K562 (cell line): ENCODE measurements around the gene POLR2H. TPM values are rescaled to one million over a fixed set of nuclear protein-coding genes. Genes with fewer than 3 reads are reported as not detected.
A peak's percentile ranks its signal among the peaks of the same experiment; 100 is the strongest.

Source experiments
- ATAC-seq: fragments of 200-7000 bp; cut with Tn5 transposase; 3 replicates; pipeline ENCODE4 v1.9.1; 2020; ENCODE audit warnings: moderate library complexity
- BruUV-seq: library from RNA; stranded (reverse); fragments of 400-500 nt; replicated peaks from 2 replicates; lab custom pipeline; 2021; lab: Mats Ljungman, UMichigan
- CTCF ChIA-PET: fragments of 300-600 bp; formaldehyde crosslinking; extraction: SDS; loops from one replicate; lab custom pipeline; 2021; ENCODE audit warnings: low intra/inter-chr PET ratio; lab: Yijun Ruan, JAX
- POLR2A ChIA-PET: fragments of 300-600, 350-650 bp; sonication (Branson Sonifier 250); formaldehyde crosslinking; extraction: SDS; loops from one replicate; lab custom pipeline; 2021; ENCODE audit warnings: antibody characterized with exemption, inconsistent platforms; lab: Yijun Ruan, JAX
- DNase-seq, 4 experiments: peaks; one replicate each; pipeline versions ENCODE4 v3.0.0 to v3.0.0-alpha.2; 2011 to 2018; ENCODE audit warnings: low spot score in 3 of 4, mixed read lengths in 3 of 4; ENCODE audit errors: extremely low read depth in 1 of 4
- FAIRE-seq: peaks from 2 replicates; lab custom pipeline; 2011; peaks lifted over from hg19 to GRCh38; lab: Jason Lieb, UNC
- H2AFZ ChIP-seq: 2 replicates; pipeline ENCODE4 v1.6.0; 2011; ENCODE audit warnings: low read depth, low read length, control low read depth, inconsistent platforms
- H3K27ac ChIP-seq: fragments of 200-600 bp; 3 replicates; pipeline ENCODE4 v1.8.0; 2011; ENCODE audit warnings: low read depth, mild to moderate bottlenecking, control low read depth, inconsistent platforms, low read length, moderate library complexity, mixed read lengths; ENCODE audit errors: extremely low read depth
- H3K27me3 ChIP-seq, 2 experiments: fragments of 300-600 bp in 1 of 2; 2 replicates in 1 of 2; 3 replicates in 1 of 2; pipeline versions ENCODE4 v1.6.0 to v1.8.0; 2011; ENCODE audit warnings: inconsistent platforms in 2 of 2, low read length in 2 of 2, mild to moderate bottlenecking in 1 of 2, mixed read lengths in 1 of 2, moderate library complexity in 1 of 2; ENCODE audit not compliant: control insufficient read depth in 2 of 2, insufficient read depth in 2 of 2
- H3K36me3 ChIP-seq: fragments of 300-600 bp; 3 replicates; pipeline ENCODE4 v1.8.0; 2011; ENCODE audit warnings: mild to moderate bottlenecking, low read length, inconsistent platforms; ENCODE audit not compliant: control insufficient read depth, insufficient read depth
- H3K4me1 ChIP-seq, 2 experiments: fragments of 200-600 bp in 1 of 2; replicated peaks in 1 of 2; 2 replicates in 1 of 2; 3 replicates in 1 of 2; pipeline versions ENCODE4 v1.5.1 to v1.8.0; 2011; ENCODE audit warnings: inconsistent platforms in 2 of 2, low read length in 2 of 2, mild to moderate bottlenecking in 1 of 2, mixed read lengths in 1 of 2, moderate library complexity in 1 of 2; ENCODE audit not compliant: control insufficient read depth in 2 of 2, insufficient read depth in 2 of 2
- H3K4me2 ChIP-seq: 2 replicates; pipeline ENCODE4 v1.6.1; 2011; ENCODE audit warnings: low read length, control low read depth, inconsistent platforms, mixed read lengths; ENCODE audit not compliant: insufficient read depth
- H3K4me3 ChIP-seq: fragments of 200-600 bp; sonication (generic), shearing (Covaris generic); 2 replicates; pipeline ENCODE4 v1.5.1; 2016; ENCODE audit warnings: control low read depth, inconsistent platforms
- H3K79me2 ChIP-seq: fragments of 200-600 bp; 3 replicates; pipeline ENCODE4 v1.8.0; 2011; ENCODE audit warnings: low read length, inconsistent platforms; ENCODE audit not compliant: control insufficient read depth, insufficient read depth
- H3K9ac ChIP-seq, 2 experiments: 2 replicates each; pipeline versions ENCODE4 v1.6.0 to v1.6.1; 2011; ENCODE audit warnings: low read depth in 2 of 2, low read length in 2 of 2, control low read depth in 1 of 2, inconsistent platforms in 1 of 2, mild to moderate bottlenecking in 1 of 2, mixed read lengths in 1 of 2; ENCODE audit not compliant: insufficient read depth in 1 of 2
- H3K9me1 ChIP-seq: one replicate; pipeline ENCODE4 v1.6.0; 2011; ENCODE audit warnings: inconsistent platforms, mild to moderate bottlenecking, low read length, moderate library complexity; ENCODE audit not compliant: control insufficient read depth, insufficient read depth
- H3K9me3 ChIP-seq: replicated peaks from 2 replicates; pipeline ENCODE4 v1.5.1; 2011; ENCODE audit warnings: low read depth, low read length, inconsistent platforms; ENCODE audit not compliant: control insufficient read depth, insufficient read depth
- H4K20me1 ChIP-seq: replicated peaks from 2 replicates; pipeline ENCODE4 v1.6.1; 2011; ENCODE audit warnings: low read length, inconsistent platforms, mixed read lengths; ENCODE audit not compliant: control insufficient read depth, insufficient read depth
- CREB1 ChIP-seq, 2 experiments: sonication (generic) in 1 of 2; formaldehyde crosslinking in 1 of 2; IDR thresholded peaks; 2 replicates each; pipeline versions ENCODE4 v1.6.1 to v1.8.0; 2012 to 2022; ENCODE audit warnings: inconsistent platforms in 1 of 2, mild to moderate bottlenecking in 1 of 2, missing genetic modification reagents in 1 of 2, moderate library complexity in 1 of 2
- ELK1 ChIP-seq: sonication (generic); formaldehyde crosslinking; IDR thresholded peaks from 2 replicates; pipeline ENCODE4 v1.8.1; 2022; ENCODE audit warnings: missing genetic modification reagents
- HEY1 ChIP-seq: fragments of 250-450 bp; sonication (Bioruptor Pico); IDR thresholded peaks from 2 replicates; pipeline ENCODE4 v1.5.0; 2020; ENCODE audit warnings: mild to moderate bottlenecking, moderate library complexity, borderline replicate concordance
- HMBOX1 ChIP-seq: sonication (generic); IDR thresholded peaks from 2 replicates; pipeline ENCODE4 v1.6.1; 2016
- ILK ChIP-seq: fragments of 450-650 bp; IDR thresholded peaks from 2 replicates; pipeline ENCODE4 v1.6.1; 2016; ENCODE audit warnings: missing genetic modification characterization, low read depth, mild to moderate bottlenecking, missing compliant biosample characterization, moderate library complexity, borderline replicate concordance
- MYNN ChIP-seq, 2 experiments: sonication (generic); formaldehyde crosslinking in 1 of 2; IDR thresholded peaks; 2 replicates each; pipeline versions ENCODE4 v1.5.0 to v1.6.1; 2016 to 2020; ENCODE audit warnings: antibody characterized with exemption in 1 of 2, missing genetic modification reagents in 1 of 2
- SAFB ChIP-seq: fragments of 200-400 bp; formaldehyde crosslinking; IDR thresholded peaks from 2 replicates; pipeline ENCODE4 v1.6.1; 2017; ENCODE audit warnings: low read depth, low read length, borderline replicate concordance
- SAP30 ChIP-seq: fragments of 200-600 bp; sonication (generic); IDR thresholded peaks from 2 replicates; pipeline ENCODE4 v1.6.1; 2012; ENCODE audit warnings: borderline replicate concordance, low read depth, mild to moderate bottlenecking, moderate library complexity, low read length, control low read depth, inconsistent platforms; ENCODE audit not compliant: insufficient read depth, poor library complexity, severe bottlenecking
- SMAD3 ChIP-seq: fragments of 450-650 bp; formaldehyde crosslinking; conservative IDR thresholded peaks from 2 replicates; pipeline ENCODE4 v1.4.0; 2020; ENCODE audit warnings: mild to moderate bottlenecking
- SMARCB1 ChIP-seq: IDR thresholded peaks from 2 replicates; pipeline ENCODE4 v1.6.1; 2011; ENCODE audit warnings: improper control_type of control experiment, low read depth; ENCODE audit not compliant: insufficient read length
- STAT5B ChIP-seq: fragments of 250-450 bp; sonication (Bioruptor Pico); IDR thresholded peaks from 2 replicates; pipeline ENCODE4 v1.8.0; 2021; ENCODE audit warnings: mild to moderate bottlenecking, inconsistent platforms
- USF2 ChIP-seq: sonication (generic); formaldehyde crosslinking; IDR thresholded peaks from 2 replicates; pipeline ENCODE4 v1.5.0; 2020; ENCODE audit warnings: missing genetic modification reagents
- ZBTB43 ChIP-seq: sonication (generic); formaldehyde crosslinking; IDR thresholded peaks from 2 replicates; pipeline ENCODE4 v1.8.0; 2023; ENCODE audit warnings: mild to moderate bottlenecking, missing genetic modification reagents
- ZFP36 ChIP-seq: fragments of 150-350 bp; IDR thresholded peaks from 2 replicates; pipeline ENCODE4 v1.6.1; 2018; ENCODE audit warnings: low read length, low read depth; ENCODE audit not compliant: partially characterized antibody
- ZNF263 ChIP-seq: sonication (generic); formaldehyde crosslinking; IDR thresholded peaks from 2 replicates; pipeline ENCODE4 v1.8.0; 2022; ENCODE audit warnings: mild to moderate bottlenecking, missing genetic modification reagents, borderline replicate concordance
- ZNF316 ChIP-seq: fragments of 450-650 bp; IDR thresholded peaks from 2 replicates; pipeline ENCODE4 v1.6.1; 2016
- ZNF431 ChIP-seq: sonication (generic); formaldehyde crosslinking; IDR thresholded peaks from 2 replicates; pipeline ENCODE4 v1.8.0; 2022; ENCODE audit warnings: mild to moderate bottlenecking, missing genetic modification reagents
- ZNF57 ChIP-seq: fragments of 450-650 bp; formaldehyde crosslinking; IDR thresholded peaks from 2 replicates; pipeline ENCODE4 v1.4.0; 2020; ENCODE audit warnings: mild to moderate bottlenecking, moderate library complexity
- WGBS: fragments of 100-300 bp; shearing (Covaris generic); methylation state at CpG from one replicate; pipeline ENCODE4 v1.1.6; 2016; ENCODE audit warnings: low coverage, mixed read lengths; ENCODE audit not compliant: insufficient coverage; ENCODE audit errors: missing lambda C conversion rate; 5-methylcytosine and 5-hydroxymethylcytosine counted together
- in situ Hi-C: fragments of 300-500 bp; cut with MboI; formaldehyde crosslinking; loops from 4 replicates; pipeline ENCODE4 v1.15.0; 2018; ENCODE audit warnings: inconsistent platforms, mixed read lengths
- intact Hi-C: fragments of 100-400 bp; cut with micrococcal nuclease; formaldehyde crosslinking; loops from 2 replicates; pipeline ENCODE4 v1.14.2; 2022
- polyA plus RNA-seq, 8 experiments: library from polyadenylated mRNA; depleted of rRNA in 4 of 8; stranded (reverse) in 5 of 8; unstranded in 3 of 8; fragments of >200 nt; fragmentation: Nextera tagmentation in 2 of 8; fragmentation: Illumina TruSeq in 1 of 8; extraction: Ambion mirVana in 2 of 8; extraction: Trizol in 1 of 8; gene quantifications; 2 replicates each; pipeline versions ENCODE4 v1.2.1 to v1.2.3, GENCODE V29; 2011 to 2014; ENCODE audit warnings: inconsistent platforms in 1 of 8, missing spikeins in 1 of 8
- total RNA-seq, 7 experiments: library from RNA; depleted of rRNA in 6 of 7; stranded (reverse); fragments of >200 nt in 6 of 7; fragmentation: Illumina TruSeq in 2 of 7; extraction: Trizol in 2 of 7; gene quantifications; 2 replicates each; pipeline versions ENCODE4 v1.2.1 to v1.2.3, GENCODE V29; 2011 to 2021; ENCODE audit warnings: low replicate concordance in 1 of 7

Gene POLR2H
- total and polyA plus RNA-seq, 9 of the 15 experiments (the other 6 are each of a cell fraction or from before 2014, with no cell fraction given), result 128 to 512 (median 220) TPM

- CTCF ChIA-PET, result no interaction called here
- H3K9ac ChIP-seq, result peak overlapping the region in 1 of 2 experiments; percentile 51; a peak in 1 of 4 replicates
- peak; percentile 66 to 87 (median 83) for DNase-seq
- TF ChIP-seq SMARCB1 (no peak), HEY1 (no peak), ZNF57 (CRISPR knock-in tag) (no peak), SAP30 (no peak), USF2 (CRISPR knock-in tag) (no peak), HMBOX1 (no peak), ELK1 (CRISPR knock-in tag) (no peak), SAFB (no peak), STAT5B (CRISPR knock-in tag) (no peak), ZFP36 (no peak), MYNN (IDR thresholded peaks at IDR 0.05) (no peak), MYNN (CRISPR knock-in tag; IDR thresholded peaks at IDR 0.05) (no peak), SMAD3 (no peak), CREB1 (IDR thresholded peaks at IDR 0.05) (peak; percentile 46; the same call in 1 of the 2 replicates), CREB1 (CRISPR knock-in tag; IDR thresholded peaks at IDR 0.05) (no peak), ILK (tag) (no peak), ZNF431 (no peak), ZNF263 (peak; percentile 93), ZNF316 (no peak), ZBTB43 (CRISPR knock-in tag) (no peak)
Observed at GRCh38 chr3:184380185-184380626, 18.7 kb downstream of the POLR2H start.

More at GRCh38 chr3:184380185-184380626, 18.7 kb downstream of the POLR2H start:
- Histone ChIP-seq H3K9me3 (no peaks in the 10 kb centered on the region), H3K4me3 (peak overlapping the region; percentile 35), H3K9me1 (no peaks in the 10 kb centered on the region), H4K20me1 (0 out of 2 replicates have a peak, but pooled peaks cover 3% of the 10 kb centered on the region), H3K4me2 (no peak overlapping the region), H3K4me1 (peaks cover 5 to 34% of the 10 kb centered on the region in 2 experiments; a peak in 4 of 5 replicates), H2AFZ (0 out of 2 replicates have a peak overlapping the region, but pooled peaks have one; percentile 45), H3K36me3 (no peaks in the 10 kb centered on the region), H3K27ac (no peak overlapping the region), H3K27me3 (peaks cover 18 to 42% of the 10 kb centered on the region in 2 experiments), H3K79me2 (no peaks in the 10 kb centered on the region)
- FAIRE-seq (no peak), ATAC-seq (peak; percentile 44; the same call in 2 of the 3 replicates)
- in situ Hi-C loops, result no loop called here
- POLR2A ChIA-PET, result no interaction called here
- BruUV-seq, result no TSS peak
- intact Hi-C loops, result loop anchor here (10.0 kb wide), 1 partner anchor 335 kb away; the partner anchor contains the start of gene MAGEF1
- 0% methylated on average over 17 of the region's 62 CpGs for WGBS
